GM10847 (cell line): ENCODE measurements around the gene TRIML1.

Source experiments
- POLR2A ChIP-seq: IDR thresholded peaks from 2 replicates; pipeline ENCODE4 v1.6.1; 2011; ENCODE audit not compliant: insufficient read length; ENCODE audit errors: extremely low read depth

Gene TRIML1, protein sequence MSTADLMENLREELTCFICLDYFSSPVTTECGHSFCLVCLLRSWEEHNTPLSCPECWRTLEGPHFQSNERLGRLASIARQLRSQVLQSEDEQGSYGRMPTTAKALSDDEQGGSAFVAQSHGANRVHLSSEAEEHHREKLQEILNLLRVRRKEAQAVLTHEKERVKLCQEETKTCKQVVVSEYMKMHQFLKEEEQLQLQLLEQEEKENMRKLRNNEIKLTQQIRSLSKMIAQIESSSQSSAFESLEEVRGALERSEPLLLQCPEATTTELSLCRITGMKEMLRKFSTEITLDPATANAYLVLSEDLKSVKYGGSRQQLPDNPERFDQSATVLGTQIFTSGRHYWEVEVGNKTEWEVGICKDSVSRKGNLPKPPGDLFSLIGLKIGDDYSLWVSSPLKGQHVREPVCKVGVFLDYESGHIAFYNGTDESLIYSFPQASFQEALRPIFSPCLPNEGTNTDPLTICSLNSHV

DNA sequence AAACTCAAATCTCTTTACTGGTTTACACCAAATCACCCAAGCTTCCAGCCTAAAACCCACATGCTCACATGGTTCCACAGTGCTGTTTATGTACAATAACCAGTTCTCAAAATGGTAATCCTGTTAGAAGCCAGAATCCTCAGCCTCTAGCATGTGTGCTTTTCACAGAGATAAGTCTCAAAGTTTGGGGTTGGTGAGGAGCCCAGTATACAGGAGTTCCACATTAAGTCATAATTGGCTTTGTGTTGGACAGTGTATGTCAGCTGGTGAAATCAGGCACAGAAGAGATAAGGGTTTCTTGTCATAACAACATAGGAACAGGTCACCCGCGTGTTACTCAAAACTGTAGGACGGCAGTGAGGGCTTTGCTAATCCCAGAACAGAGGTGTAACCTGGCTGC is at the start of gene TRIML1:
Gene TRIML1, plus strand, starts transcription at position 301 of the 400 bp plus-strand sequence. CDS start 118 bp downstream, outside the sequence.
- TF ChIP-seq POLR2A, result no peak

DNA sequence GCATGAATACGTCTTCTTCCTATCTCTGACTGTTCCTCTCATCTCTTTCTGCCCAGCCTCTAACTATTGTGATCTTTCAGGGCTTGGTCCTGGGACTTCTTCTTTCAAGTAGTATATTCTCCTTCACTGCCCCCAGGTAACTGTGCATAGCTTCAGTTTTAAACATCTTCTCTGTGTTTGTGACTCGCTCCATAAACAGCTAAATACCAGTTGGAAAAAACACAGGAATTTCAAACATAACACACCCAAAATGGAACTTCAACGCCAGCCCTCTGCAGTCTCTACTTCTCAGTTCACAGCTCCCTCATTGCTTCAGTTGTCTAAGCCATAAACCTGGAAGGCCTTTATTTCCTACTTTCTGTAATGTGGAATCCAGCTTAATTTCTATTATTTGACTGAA is 46.4 kb upstream of the TRIML1 start:
- TF ChIP-seq POLR2A, result no peak

DNA sequence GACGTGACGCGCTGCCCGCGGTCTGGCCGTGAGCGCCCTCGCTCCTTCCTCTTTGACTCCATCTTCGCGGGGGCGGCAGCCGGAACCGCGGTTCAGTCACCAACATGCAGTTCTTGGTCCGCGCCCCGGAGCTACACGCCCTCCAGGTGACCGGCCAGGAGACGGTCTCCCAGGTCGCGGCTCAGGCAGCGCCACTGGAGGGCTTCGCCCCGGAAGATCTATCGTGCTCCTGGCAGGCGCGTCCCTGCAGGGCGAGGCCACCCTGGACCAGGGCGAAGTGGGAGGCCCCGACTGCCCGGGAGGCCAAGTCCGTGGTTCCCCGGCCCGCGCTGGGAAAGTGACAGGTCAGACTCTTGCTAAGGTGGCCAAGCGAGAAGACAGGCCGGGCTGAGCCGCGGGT is 32.8 kb upstream of the TRIML1 start:
- TF ChIP-seq POLR2A, result no peak

DNA sequence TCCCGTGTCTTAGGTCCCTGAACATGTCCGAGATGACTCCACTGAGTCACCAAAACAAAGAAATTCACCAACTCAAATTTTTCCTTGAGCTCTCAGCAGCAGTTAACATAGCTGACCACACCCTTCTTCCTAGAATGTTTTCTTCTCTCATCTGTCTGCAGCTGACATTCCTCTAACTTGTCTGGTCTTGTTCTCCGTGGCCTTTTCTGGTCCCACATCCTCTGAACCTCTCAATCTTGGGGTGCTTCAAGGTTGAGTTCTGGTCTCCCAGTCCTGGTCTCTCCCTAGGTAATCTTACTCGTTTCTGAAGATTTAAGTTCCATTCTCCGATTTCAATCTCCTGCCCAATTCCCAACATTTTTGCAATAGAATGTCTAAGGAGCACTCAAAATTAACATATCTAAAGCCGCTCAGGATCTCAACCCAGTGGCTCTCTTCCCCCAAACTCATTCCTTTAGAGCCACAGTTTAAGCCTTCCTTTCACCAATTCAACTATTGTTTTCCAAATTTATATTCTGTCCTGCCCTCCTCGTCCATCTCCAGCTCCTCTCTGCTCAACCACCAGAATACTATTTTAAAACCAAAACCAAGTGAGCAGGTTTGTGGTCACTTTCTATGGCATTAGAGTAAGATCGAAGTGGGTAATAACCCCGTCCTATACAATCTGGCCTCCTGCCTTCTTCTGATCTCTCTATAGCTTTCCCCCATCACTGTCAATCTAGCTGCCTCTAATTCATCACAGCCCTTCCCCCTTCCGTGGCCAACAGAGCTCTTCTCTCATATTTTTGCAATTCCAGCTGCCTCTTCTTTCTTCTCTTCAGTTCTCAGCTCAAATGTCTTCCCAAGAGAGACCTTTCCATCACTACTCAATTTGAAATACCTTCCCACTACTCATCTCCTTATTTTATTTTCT is 31.1 kb upstream of the TRIML1 start:
- no peak for TF ChIP-seq POLR2A

DNA sequence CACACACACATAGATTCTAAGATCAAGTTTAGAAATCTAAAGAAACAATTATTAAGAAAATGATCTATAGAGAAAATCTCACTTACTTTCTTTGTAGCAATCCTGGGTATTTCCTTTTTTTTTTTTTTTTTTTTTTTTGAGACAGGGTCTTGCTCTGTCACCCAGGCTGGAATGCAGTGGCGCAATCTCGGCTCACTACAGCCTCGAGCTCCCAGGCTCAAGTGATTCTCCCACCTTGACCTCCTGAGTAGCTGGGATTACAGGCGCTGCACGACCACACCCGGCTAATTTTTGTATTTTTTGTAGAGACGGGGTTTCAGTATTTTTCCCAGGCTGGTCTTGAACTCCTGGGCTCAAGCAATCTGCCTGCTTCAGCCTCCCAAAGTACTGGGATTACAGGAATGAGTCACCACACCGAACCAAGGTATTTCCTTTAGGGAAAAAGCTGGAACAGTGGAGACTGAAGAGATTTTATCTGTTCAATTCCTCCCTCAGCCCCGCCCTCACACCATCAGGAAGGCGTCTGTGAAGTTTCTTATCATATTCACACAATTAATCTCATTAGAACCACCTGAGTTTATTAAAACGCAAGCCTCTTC is 30.0 kb upstream of the TRIML1 start, which contains the start of gene TRIML2:
Gene TRIML2, minus strand, starts transcription at position 447 of the 599 bp plus-strand sequence. CDS start 4,235 bp downstream, outside the sequence.
- TF ChIP-seq POLR2A, result no peak

DNA sequence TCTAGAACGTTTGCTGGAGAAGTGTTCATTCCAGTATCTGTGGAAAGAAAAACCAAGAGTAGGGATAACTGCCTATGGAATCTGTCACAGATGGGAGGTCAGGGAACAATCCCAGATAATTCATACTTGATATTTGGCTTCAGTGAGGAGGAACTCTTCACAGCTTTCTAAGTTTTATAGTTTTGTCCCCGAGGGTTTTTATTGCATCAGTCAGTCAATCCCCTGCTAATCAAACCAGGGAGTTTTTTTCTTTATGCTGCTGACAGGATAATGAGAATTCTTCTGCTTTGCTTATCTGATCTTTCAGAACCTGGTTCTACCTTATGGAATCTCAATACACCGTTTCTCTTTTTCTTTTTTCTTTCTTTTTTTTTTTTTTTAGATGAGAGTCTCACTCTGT is 29.2 kb upstream of the TRIML1 start:
- no peak for TF ChIP-seq POLR2A

DNA sequence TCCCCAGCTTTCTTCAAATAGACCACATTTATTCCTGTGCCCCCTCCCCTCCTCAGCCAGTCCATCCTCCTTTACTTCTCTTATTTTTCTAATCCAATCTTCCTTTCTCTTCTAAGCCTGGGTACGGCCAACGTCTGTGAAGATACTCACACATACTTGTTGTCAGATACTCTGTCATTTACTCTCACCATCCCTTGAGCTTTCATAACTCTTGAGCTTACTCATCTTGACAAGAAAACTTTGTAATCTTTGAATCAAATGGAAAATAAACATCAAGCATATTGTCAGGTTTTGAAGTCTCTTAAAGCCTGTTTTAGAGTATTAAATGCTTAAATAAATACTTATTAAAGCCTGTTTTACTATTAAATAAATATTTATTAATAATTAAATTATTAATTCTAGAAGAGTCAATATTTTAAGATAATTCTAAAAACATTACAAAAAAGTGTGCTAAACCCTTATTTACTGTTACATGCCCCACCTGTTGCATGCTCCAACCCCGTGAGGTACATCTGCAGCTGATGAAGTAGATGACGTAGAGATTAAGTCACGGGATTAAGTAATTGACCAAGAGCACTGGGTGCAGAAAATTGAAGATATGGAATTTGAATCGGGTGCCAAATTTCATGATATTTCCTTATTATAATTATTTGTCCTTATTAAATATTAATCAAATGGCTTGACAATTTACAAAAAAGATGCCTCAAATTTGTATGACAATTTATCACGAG is 28.3 kb upstream of the TRIML1 start:
- TF ChIP-seq POLR2A, result no peak

DNA sequence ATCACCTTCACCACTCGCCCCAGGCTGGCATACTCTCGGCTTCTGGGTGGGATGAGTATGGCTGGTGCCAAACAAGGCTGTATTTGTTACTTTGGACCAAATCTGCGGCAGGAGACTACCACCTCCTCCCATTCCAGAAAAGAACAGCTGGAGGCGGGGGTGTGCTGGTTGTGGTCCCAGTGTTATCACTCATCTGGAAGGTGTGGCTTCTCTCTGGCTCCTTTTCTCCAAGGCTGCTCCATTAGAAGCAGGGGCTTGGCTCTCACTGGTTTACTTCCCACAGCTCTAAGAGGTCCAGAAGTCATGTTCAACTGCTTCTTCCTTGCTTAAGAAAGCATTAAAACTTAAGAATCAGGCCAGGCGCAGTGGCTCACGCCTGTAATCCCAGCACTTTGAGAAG is 27.3 kb upstream of the TRIML1 start:
- TF ChIP-seq POLR2A, result no peak

DNA sequence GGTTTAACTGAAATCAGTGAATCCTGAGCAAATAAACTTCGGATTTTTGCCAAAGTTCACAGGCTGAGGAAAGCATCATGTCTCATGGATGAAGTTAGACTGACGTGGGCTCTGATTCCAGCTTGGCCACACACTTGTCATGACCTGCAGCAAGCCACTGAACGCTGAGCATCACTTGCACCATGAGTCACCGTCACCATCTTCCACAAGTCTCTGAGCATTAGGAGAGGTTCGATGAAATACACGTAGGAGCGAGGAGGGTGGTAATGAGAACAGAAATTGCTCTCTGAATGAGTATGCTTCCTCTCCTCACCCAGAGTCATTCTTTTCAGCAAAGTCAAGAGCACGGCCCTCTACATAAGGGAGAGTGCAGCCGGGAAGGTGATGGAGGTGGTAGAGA is 26.1 kb upstream of the TRIML1 start:
- no peak for TF ChIP-seq POLR2A

DNA sequence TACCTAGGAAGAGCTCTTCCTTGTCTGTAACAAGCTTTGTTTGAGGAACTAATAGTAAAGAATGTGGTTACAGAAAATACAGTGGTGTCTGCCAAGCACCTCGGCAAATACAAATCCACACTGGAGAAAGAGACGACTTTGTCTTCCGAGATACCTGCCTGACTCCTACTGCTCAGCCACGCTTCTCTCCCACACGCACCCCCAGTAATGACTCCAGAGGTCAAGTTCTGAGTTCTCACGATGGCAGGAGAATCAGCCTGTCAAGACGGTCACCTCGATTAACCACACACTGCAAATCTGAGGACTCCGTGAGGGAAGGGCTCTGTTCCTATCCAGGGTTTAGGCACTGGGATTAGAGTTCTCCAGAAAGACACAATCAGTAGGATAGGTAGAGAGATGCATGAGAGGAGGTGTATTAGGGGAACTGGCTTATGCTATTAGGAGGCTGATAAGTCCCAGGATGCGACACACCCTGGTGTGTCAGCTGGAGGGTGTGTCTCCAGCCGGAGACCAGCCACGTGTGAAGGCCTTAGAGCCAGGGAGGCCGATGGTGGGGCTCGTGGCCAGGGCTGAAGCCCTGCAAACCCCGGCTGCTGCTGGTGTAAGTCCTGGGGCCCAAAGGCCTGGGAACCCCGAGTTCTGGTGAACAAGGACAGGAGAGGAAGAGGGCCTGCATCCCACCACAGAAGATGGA is 21.5 kb upstream of the TRIML1 start:
- TF ChIP-seq POLR2A, result no peak

DNA sequence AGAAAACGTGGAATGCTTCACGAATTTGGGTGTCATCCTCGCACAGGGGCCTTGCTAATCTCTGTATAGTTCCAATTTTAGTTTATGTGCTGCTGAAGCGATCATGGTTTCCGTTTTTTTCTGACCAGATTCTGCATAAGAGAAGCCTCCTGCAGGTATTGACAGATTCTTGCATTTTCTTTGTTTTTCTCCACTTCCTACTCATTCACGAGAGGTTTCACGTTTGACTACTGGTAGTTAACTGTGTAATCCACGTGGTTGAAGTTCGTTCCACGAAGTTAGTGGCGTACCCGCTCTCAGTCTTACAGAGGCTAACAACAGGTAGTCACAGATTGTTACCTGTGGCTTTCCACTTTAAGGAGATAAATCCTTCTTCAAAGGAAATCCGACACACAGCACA is 17.7 kb upstream of the TRIML1 start:
- TF ChIP-seq POLR2A, result no peak

DNA sequence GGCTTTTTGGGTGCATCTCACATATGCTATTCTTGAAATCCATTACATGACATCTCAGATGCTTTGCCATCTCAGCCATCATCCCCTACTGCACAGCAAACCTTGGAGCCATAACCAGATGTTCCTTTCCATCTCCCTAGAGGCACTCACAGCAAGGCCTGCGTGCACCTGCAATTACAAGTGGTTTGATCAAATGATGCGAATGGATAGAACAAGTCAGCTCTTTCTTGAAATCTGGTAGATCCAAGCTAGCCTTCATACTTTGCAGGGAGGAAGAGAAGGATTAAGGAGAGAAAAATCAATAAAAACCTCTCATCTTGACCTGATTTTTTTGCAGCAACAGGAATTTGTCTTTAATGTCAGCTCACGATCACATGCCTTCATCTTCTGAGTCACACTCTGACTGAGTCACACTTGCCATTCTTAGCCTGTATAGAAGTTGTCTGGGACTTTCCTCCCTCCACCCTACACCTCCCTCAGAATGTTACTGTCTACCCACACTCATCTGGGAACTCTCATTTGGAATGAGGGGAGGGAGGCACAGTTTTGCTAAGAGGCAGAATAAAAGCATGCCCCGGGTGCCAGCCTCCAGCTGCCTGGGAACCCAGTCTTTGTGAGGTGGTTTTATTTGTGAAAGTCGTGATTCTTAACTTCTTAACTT is 11.9 kb upstream of the TRIML1 start:
- TF ChIP-seq POLR2A, result no peak

DNA sequence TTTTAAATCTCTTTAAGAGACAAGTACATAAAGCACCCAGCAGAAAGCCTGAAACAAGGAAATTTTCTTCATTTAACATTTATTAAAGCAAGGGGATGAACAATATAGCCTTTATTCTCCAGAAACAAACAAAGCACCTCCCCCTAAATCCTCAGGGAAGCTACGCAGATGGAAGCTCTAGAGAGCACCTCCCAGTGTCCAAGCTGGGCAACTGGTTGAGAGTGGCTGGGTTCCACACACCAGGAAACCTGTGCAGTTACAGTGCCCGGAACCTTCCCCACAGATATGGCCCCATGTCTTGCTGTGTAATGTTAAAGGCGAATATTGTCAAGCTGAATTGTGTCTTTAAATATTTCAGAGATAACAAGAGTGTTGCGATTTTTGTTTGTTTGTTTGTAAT is 8.9 kb upstream of the TRIML1 start:
- no peak for TF ChIP-seq POLR2A

DNA sequence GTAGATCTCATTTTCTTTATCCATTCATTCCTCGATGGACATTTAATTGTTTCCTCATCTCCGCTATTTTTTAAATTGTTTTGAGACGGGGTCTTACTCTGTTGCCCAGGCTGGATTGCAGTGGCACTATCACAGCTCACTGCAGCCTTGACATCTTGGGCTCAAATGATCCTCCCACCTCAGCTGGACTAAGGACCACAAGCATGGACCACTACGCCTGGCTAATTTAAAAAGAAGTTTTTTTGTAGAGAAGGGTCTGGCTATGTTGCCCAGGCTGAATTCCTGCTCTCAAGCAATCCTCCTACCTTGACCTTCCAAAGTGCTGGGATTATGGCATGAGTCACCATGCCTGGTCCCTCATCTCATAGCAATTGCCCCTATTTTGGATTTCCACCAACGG is 7.0 kb upstream of the TRIML1 start:
- no peak for TF ChIP-seq POLR2A
